ENCODE results near the gene AP3B1.
"Not testable (repeated sequence)": the region's sequence is repeated elsewhere in the genome, so short reads cannot be mapped to it uniquely, and the experiment has no call there.

AP3B1 gene

DNA sequence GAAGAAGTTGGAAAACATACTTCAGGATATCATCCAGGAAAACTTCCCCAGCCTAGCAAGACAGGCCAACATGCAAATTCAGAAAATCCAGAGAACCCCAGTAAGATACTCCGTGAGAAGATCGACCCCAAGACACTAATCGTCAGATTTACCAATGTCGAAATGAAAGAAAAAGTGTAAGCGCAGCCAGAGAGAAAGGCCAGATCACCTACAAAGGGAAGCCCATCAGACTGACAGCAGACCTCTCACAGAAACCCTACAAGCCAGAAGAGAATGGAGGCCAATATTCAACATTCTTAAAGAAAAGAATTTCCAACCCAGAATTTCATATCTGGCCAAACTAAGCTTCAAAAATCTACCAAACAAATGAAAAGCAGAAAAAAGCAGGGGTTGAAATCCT lies 227.8 kb downstream of the AP3B1 start:
- not testable (repeated sequence) for DNase-seq (ENCODE audit: low spot score)

GRCh38 chr5:78065663-78066062 lies 228.8 kb downstream of the AP3B1 start:
- DNase-seq (ENCODE audit: low spot score): no peak

DNA sequence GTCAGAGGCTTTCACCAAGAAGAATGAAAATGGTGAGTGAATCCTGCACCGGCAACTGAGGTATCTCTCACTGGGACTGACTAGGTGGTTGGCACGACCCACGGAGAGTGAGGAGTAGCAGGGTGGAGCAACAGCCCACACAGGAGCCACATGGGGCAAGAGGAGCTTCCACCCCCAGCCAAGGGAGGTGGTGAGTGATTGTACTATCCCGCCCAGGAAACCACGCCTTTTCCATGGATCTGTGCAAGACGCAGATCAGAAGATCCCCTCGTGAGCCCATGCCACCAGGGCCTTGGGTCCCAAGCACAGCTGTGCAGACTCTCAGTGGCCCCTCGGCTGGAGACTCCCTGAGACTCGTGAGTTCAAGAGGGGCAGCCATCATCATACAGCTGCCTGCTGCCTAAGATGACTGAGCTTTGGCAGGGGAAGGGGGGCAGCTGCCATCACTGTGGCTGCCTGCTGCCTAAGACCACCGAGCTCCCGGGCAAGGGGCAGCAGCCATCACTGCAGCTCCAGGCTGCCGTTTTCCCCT lies 229.5 kb downstream of the AP3B1 start:
- DNase-seq (ENCODE audit: low spot score): no peak

GRCh38 chr5:78063495-78063894 lies 231.0 kb downstream of the AP3B1 start:
- DNase-seq (ENCODE audit: low spot score): no peak

DNA sequence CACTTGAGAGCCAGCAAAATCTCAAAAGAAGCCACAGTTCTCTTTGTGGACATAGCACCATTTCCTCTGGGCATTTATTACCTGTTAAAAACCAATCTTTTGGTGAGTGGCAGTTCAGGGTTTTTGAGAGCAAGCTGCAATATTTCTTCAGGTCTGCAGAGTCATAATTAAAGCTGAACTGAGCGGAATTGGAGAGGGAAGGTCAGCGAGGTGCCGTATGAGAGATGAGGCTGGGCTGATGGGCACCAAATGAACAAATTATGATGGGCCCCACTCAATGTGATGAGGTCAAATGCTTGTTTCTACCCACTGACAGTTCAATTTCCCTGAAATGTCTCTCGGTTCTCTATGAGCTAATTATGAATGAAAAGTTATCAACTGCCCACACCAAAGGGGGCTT lies 231.9 kb downstream of the AP3B1 start:
- DNase-seq (ENCODE audit: low spot score): no peak

GRCh38 chr5:78060421-78060820 lies 234.1 kb downstream of the AP3B1 start:
- no peak for DNase-seq (ENCODE audit: low spot score)

DNA sequence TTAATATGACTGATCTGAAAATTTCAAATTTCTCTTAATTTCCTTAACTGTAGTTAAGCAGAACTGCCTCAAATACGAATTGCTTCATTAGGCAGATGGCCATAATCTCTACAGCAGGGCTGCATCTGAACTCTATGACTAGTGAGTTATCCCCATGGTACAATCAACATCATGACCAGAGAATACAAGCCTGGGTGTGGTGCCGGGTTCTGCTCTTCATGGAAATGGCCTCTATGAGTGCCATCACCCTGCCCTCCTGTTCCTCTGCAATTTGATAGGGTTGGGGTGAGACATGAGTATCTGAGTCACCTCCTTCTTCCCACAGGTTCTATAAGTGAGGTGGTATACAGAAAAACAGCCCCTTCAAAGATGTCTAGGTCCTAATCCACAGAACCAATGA lies 235.9 kb downstream of the AP3B1 start:
- no peak for DNase-seq (ENCODE audit: low spot score)

- no peak for DNase-seq (ENCODE audit: low spot score)
Measured at GRCh38 chr5:78056901-78057514, 237.5 kb downstream of the AP3B1 start.

GRCh38 chr5:78056053-78056452 lies 238.4 kb downstream of the AP3B1 start:
- DNase-seq (ENCODE audit: low spot score): no peak

GRCh38 chr5:78050888-78051287 lies 243.6 kb downstream of the AP3B1 start:
- no peak for DNase-seq (ENCODE audit: low spot score)

- not testable (repeated sequence) for DNase-seq (ENCODE audit: low spot score)
Measured at GRCh38 chr5:78046823-78047222, 247.7 kb downstream of the AP3B1 start.

GRCh38 chr5:78046006-78046405 lies 248.5 kb downstream of the AP3B1 start:
- DNase-seq (ENCODE audit: low spot score): no peak

- DNase-seq (ENCODE audit: low spot score): no peak
Measured at GRCh38 chr5:78041805-78042204, 252.7 kb downstream of the AP3B1 start.

DNA sequence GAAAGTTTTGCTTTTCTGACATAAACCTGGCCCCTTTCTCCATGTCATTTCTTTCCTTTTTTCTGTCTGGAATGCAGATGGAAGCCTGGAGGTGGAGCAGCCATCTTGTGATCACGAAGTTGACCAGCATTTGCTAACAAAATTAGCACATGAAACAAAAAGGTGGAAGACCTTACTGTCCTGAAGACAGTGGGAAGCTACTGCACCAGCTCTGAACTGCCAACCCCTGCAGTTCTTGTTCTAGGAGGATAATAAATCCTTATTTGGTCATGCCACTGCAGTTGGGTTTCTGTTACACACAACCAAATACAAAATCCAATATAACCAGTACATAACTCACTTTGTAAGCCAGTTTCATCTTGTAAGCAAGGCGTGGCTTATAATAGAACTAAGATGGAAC lies 269.0 kb downstream of the AP3B1 start:
- DNase-seq (ENCODE audit: low spot score): no peak

- DNase-seq (ENCODE audit: low spot score): no peak
Measured at GRCh38 chr5:78019744-78020143, 274.8 kb downstream of the AP3B1 start.

GRCh38 chr5:78016863-78017529 lies 277.5 kb downstream of the AP3B1 start:
- DNase-seq (ENCODE audit: low spot score): no peak

- peak; percentile 74 for DNase-seq (ENCODE audit: low spot score)
Measured at GRCh38 chr5:78009937-78010527, 284.5 kb downstream of the AP3B1 start.

- DNase-seq (ENCODE audit: low spot score): peak; percentile 67
Measured at GRCh38 chr5:78008356-78008967, 286.0 kb downstream of the AP3B1 start.

- DNase-seq (ENCODE audit: low spot score): no peak
Measured at GRCh38 chr5:78007233-78007632, 287.3 kb downstream of the AP3B1 start.

GRCh38 chr5:78006449-78006848 lies 288.0 kb downstream of the AP3B1 start:
- no peak for DNase-seq (ENCODE audit: low spot score)

DNA sequence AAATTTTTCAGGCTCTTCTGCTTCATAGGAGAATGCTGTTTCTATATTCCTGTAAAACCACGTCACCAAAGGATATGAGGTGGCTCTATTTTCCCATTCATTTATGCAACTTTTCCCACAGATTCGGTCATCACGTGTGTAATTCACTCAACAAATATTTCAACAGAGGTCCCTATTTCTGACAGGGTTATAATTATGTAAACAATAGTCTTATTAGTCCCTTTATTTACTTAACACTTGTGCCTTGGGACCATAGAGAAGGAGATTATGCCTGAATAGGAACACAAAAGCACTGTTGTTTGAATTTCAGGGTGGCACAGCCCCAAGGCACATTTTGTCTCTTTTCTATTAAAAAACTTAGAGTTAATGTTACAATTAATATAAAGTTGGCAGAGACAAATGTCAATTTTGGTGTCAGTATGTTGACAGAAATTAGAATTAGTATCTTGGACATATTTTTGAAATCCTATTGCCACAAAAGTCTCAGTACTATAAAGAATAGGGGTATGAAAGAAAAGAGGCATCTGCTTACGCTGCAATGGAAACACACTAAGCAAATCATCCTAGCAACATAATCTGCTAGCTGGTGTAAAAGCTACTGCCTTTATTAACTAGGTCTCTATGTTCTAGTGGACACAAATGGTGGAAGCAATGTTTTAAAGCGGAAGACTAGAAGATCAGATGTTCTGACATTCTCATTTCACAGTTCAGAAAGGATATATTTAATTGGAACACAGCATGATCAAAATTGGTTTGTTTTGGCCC lies 289.3 kb downstream of the AP3B1 start:
- DNase-seq (ENCODE audit: low spot score): no peak

- no peak for DNase-seq (ENCODE audit: low spot score)
Measured at GRCh38 chr5:78004559-78004958, 289.9 kb downstream of the AP3B1 start.

All from AG20443 (cell line).